Neural crest cell (in vitro differentiated cells): Measurements from ENCODE around the gene NLN. TPM values are rescaled to one million over a fixed set of nuclear protein-coding genes. Genes with fewer than 3 reads are reported as not detected.

Experiments used
- DNase-seq: peaks from one replicate; pipeline ENCODE4 v3.0.0; 2021; ENCODE audit warnings: low read depth, mixed read lengths, low spot score
- H3K27ac Mint-ChIP-seq: one replicate; pipeline ENCODE4 v1.8.0; 2021; ENCODE audit warnings: mild to moderate bottlenecking, mixed read lengths; ENCODE audit not compliant: unreplicated experiment
- H3K27me3 Mint-ChIP-seq: 2 replicates; pipeline ENCODE4 v1.8.0; 2021; ENCODE audit warnings: low read depth, mild to moderate bottlenecking, mixed read lengths
- H3K36me3 Mint-ChIP-seq: 2 replicates; pipeline ENCODE4 v1.8.0; 2021; ENCODE audit warnings: low read depth, mild to moderate bottlenecking, mixed read lengths
- H3K4me1 Mint-ChIP-seq: 2 replicates; pipeline ENCODE4 v1.8.0; 2021; ENCODE audit warnings: mixed read lengths
- H3K4me3 Mint-ChIP-seq: one replicate; pipeline ENCODE4 v1.8.0; 2021; ENCODE audit warnings: mild to moderate bottlenecking, mixed read lengths
- H3K9me3 Mint-ChIP-seq: 2 replicates; pipeline ENCODE4 v1.8.0; 2021; ENCODE audit warnings: mixed read lengths
- CTCF ChIP-seq: fragments of 200-600 bp; sonication (generic); conservative IDR thresholded peaks from 2 replicates; pipeline ENCODE4 v1.5.0; 2021; ENCODE audit warnings: antibody characterized with exemption, mild to moderate bottlenecking
- total RNA-seq: library from RNA; stranded (reverse); gene quantifications from 2 replicates; pipeline ENCODE4 v1.2.1, GENCODE V29; 2021

Gene NLN
- total RNA-seq, 1 donor from 2014 or later, result 51.7 TPM

DNA sequence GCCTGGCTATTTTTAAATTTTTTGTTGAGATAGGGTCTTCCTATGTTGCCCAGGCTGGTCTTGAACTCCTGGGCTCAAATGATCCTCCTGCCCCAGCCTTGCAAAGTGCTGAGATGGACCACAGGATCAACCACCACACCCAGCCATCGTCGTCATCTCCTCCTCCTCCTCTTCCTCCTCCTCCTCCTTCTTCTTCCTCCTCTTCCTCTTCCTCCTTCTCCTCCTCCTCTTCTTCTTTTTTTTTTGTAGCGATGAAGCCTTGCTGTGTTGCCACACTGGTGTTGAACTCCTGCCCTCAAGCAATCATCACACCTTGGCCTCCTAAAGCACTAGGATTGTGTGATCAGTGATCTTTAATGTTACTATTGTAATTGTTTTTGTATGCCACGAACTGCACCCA lies 155.0 kb downstream of the NLN start:
- no peak for DNase-seq
- TF ChIP-seq CTCF, result no peak
- no peak overlapping the region for H3K4me3 Mint-ChIP-seq
- H3K36me3 Mint-ChIP-seq, result no peaks in the 10 kb centered on the region
- no peaks in the 10 kb centered on the region for H3K27me3 Mint-ChIP-seq
- H3K4me1 Mint-ChIP-seq, result no peaks in the 10 kb centered on the region
- H3K9me3 Mint-ChIP-seq, result peaks cover 7% of the 10 kb centered on the region
- H3K27ac Mint-ChIP-seq, result no peak overlapping the region

Other genes with a start within 250 kb of the NLN start
- gene ADAMTS6, start 240.3 kb upstream of the NLN start, total RNA-seq, result 7.1 and 8.2 TPM in 2 replicates
- gene CENPK, start 159.0 kb upstream of the NLN start, total RNA-seq, result 55.2 and 66.4 TPM in 2 replicates
- 38.6 and 42.0 TPM in 2 replicates for gene PPWD1, start 158.9 kb upstream of the NLN start, total RNA-seq
- 11.6 and 12.7 TPM in 2 replicates for gene TRIM23, start 97.9 kb upstream of the NLN start, total RNA-seq
- gene SHLD3, start 97.2 kb upstream of the NLN start, total RNA-seq, result 3.8 and 4.3 TPM in 2 replicates
- 21.7 and 24.9 TPM in 2 replicates for gene TRAPPC13, start 97.2 kb upstream of the NLN start, total RNA-seq
- gene SGTB, start 96 bp upstream of the NLN start, total RNA-seq, result 15.0 and 15.8 TPM in 2 replicates
- 51.2 and 52.2 TPM in 2 replicates for gene ERBIN, start 204.4 kb downstream of the NLN start, total RNA-seq